ENCODE data around the gene MAP1S. TPM values are rescaled to one million over a fixed set of nuclear protein-coding genes. Genes with fewer than 3 reads are reported as not detected.

MAP1S gene
- total RNA-seq, 1 donor from 2014 or later: 67.1 TPM

DNA sequence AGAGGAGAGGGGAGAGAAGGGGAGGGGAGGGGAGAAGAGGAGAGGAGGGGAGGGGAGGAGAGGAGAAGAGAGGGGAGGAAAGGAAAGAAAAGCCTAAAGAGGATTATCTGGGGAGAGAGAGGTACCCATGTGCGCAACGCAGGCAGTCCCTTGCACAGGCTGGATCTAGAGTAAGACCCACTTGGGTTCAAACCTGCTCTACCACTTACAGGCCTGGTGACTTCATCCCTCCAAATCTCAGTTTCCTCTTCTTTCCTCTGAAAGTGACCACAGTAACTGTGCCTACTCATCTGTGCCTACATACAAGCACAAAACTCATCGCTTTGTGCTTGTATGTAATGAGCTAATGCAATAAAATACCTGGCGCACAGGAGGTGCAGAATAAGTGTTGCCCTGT, 732 bp upstream of the MAP1S start:
- Histone ChIP-seq H3K27me3 (ENCODE audit: low read depth) (no peaks in the 10 kb centered on the region), H3K27ac (no peak overlapping the region), H3K36me3 (peaks cover 7% of the 10 kb centered on the region), H3K4me1 (peaks cover 57% of the 10 kb centered on the region), H3K4me3 (no peak overlapping the region), H3K9me3 (no peaks in the 10 kb centered on the region)
- intact Hi-C loops (cut with DNase I): no loop called here
- TF ChIP-seq, protein P1, sequence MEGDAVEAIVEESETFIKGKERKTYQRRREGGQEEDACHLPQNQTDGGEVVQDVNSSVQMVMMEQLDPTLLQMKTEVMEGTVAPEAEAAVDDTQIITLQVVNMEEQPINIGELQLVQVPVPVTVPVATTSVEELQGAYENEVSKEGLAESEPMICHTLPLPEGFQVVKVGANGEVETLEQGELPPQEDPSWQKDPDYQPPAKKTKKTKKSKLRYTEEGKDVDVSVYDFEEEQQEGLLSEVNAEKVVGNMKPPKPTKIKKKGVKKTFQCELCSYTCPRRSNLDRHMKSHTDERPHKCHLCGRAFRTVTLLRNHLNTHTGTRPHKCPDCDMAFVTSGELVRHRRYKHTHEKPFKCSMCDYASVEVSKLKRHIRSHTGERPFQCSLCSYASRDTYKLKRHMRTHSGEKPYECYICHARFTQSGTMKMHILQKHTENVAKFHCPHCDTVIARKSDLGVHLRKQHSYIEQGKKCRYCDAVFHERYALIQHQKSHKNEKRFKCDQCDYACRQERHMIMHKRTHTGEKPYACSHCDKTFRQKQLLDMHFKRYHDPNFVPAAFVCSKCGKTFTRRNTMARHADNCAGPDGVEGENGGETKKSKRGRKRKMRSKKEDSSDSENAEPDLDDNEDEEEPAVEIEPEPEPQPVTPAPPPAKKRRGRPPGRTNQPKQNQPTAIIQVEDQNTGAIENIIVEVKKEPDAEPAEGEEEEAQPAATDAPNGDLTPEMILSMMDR (IDR thresholded peaks at IDR 0.05): no peak
- ATAC-seq (peak in 1 of 2 donors; percentile 32), DNase-seq (no peak)

DNA sequence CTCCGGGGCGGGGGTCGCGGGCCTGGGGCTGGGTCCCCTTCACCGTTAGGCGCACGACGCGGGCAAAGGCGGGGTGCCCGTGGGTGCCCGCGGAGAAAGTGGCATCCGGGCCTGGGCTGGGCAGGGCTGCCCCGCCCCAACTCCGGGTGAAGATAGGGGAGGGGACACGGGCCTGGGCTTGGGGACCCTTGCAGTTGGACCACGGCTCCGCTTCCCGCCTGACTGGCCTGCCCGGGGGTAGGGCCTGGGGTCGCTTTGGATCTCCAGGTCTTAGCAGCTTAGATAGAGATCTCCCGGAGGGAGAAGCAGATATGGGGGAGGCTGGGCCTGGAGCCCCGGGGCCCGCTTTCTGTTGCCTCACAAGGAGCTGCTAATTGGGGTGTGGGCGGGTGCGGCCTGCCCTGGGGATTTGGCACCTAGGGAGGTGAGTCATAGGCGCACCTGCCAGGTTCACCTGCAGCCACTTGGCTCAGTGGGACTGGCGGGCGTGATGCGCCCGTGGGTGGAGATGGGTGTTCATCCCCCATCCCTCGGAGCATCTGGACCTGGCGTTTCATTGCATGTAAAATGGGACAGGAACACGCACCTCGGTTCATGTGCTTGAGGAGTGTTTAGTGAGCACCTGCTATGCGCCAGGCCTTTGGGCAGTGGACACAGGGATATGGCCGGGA, 585 bp downstream of the MAP1S start:
- H3K4me3 ChIP-seq: peak overlapping the region; percentile 94
- no peaks in the 10 kb centered on the region for H3K27me3 ChIP-seq (ENCODE audit: low read depth)
- H3K27ac ChIP-seq: peak overlapping the region; percentile 82
- no peaks in the 10 kb centered on the region for H3K9me3 ChIP-seq
- peak; percentile 38 to 55 for ATAC-seq
- peak; percentile 73 for DNase-seq
- intact Hi-C loops (cut with DNase I): no loop called here
- peaks cover 20% of the 10 kb centered on the region for H3K36me3 ChIP-seq
- TF ChIP-seq, protein P1 (IDR thresholded peaks at IDR 0.05): no peak
- peaks cover 57% of the 10 kb centered on the region for H3K4me1 ChIP-seq

DNA sequence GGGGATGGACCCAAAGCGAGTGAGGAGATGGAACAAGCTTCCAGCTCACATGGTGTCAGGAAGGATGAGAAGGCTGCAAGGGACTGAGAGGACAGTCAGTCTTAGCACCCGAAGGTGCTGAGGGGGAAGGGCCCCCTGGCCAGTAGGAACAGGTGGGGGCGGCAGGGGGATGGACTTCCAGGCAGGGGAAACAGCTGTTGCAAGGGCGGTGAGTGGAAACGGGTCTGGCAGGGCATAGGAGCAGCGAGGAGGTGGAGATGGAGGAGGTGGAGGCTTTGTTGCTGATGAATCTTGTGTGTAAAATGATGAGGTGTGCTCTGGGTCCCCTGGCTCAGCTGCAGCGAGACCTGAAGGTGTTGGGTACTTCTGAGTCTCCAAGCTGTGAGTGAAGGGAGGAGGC, 1.2 kb downstream of the MAP1S start:
- H3K4me3 ChIP-seq: peak overlapping the region; percentile 94
- intact Hi-C loops (cut with DNase I): no loop called here

DNA sequence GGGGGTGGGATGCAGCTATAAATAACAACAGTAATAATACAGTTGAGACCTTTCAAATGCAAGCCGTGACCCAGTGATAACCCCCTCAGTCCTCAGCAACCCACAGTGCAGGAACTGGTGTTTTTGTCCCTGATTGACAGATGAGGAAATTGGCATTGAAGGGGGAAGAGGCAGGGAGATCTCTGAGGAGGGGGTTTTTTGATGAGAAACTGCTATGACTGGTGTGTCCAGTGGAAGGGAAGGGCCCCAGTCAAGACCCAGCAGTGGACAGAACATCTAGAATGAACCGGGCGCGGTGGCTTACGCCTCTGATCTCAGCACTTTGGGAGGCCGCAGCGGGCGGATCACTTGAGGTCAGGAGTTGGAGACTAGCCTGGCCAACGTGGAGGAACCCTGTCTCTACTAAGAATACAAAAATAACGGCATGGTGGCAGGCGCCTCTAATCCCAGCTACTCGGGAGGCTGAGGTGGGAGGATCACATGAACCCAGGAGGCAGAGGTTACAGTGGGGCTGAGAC, 1.9 kb downstream of the MAP1S start:
- Histone ChIP-seq H3K36me3 (peaks cover 33% of the 10 kb centered on the region), H3K9me3 (no peaks in the 10 kb centered on the region), H3K27me3 (ENCODE audit: low read depth) (no peaks in the 10 kb centered on the region), H3K27ac (peak overlapping the region; percentile 66), H3K4me3 (peak overlapping the region; percentile 94), H3K4me1 (peaks cover 57% of the 10 kb centered on the region)
- DNase-seq (no peak), ATAC-seq (no peak)
- intact Hi-C loops (cut with DNase I): no loop called here
- TF ChIP-seq, protein P1 (IDR thresholded peaks at IDR 0.05): no peak

More for the DNA sequence above, 1.2 kb downstream of the MAP1S start:
- Histone ChIP-seq H3K4me1 (peaks cover 57% of the 10 kb centered on the region), H3K9me3 (no peaks in the 10 kb centered on the region), H3K36me3 (peaks cover 26% of the 10 kb centered on the region), H3K27me3 (ENCODE audit: low read depth) (no peaks in the 10 kb centered on the region), H3K27ac (peak overlapping the region; percentile 66)
- no peak for ATAC-seq
- no peak for DNase-seq
- TF ChIP-seq, protein P1 (IDR thresholded peaks at IDR 0.05): no peak

DNA sequence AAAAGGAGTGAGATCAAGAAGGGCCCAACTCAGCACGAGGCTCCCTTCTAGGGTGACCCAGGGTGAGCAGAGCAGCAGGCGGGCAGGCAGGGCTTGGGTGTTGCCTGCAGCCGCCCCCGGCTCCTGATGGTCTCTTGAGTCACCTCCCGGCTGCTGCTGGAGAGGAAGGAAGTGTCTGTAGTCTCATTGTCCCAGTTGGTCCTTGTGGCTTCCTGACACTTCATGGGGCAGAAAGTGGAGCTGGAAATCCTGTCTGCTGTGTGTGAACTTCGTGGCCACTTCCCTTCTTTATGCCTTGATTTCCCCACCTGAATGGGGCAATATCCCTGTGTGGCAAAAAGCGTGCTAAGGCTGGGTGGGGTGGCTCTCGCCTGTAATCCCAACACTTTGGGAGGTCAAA, 2.5 kb downstream of the MAP1S start:
- intact Hi-C loops (cut with DNase I): no loop called here
- ATAC-seq: peak; percentile 52 to 72
- DNase-seq: peak; percentile 88
- Histone ChIP-seq H3K27ac (peak overlapping the region; percentile 66), H3K9me3 (no peaks in the 10 kb centered on the region), H3K27me3 (ENCODE audit: low read depth) (no peaks in the 10 kb centered on the region), H3K4me3 (peak overlapping the region; percentile 94), H3K36me3 (peaks cover 40% of the 10 kb centered on the region), H3K4me1 (peaks cover 54% of the 10 kb centered on the region)
- TF ChIP-seq, protein P1 (IDR thresholded peaks at IDR 0.05): no peak
